Esophagus muscularis mucosa (tissue), 4 donors: ENCODE data around the gene TEX29. TPM values are rescaled to one million over a fixed set of nuclear protein-coding genes. Genes with fewer than 3 reads are reported as not detected.

Experiments used
- DNase-seq: peaks from one replicate; pipeline ENCODE4 v3.0.0-alpha.2; 2017; ENCODE audit errors: extremely low spot score
- H3K27ac ChIP-seq, 4 donors: fragments of 200-600 bp; sonication (generic); replicated peaks in 1 of 4; 1 replicate in 3 of 4; 2 replicates in 1 of 4; pipeline ENCODE4 v1.5.1; 2016 to 2019; ENCODE audit warnings: mild to moderate bottlenecking in 1 of 4
- H3K27me3 ChIP-seq, 4 donors: fragments of 200-600 bp; sonication (generic); one replicate each; pipeline versions ENCODE4 v1.5.1 to v1.6.0; 2016 to 2019
- H3K36me3 ChIP-seq, 4 donors: fragments of 200-600 bp; sonication (generic); one replicate each; pipeline ENCODE4 v1.5.1; 2016 to 2019
- H3K4me1 ChIP-seq, 4 donors: fragments of 200-600 bp; sonication (generic); one replicate each; pipeline ENCODE4 v1.5.1; 2016 to 2019
- H3K4me3 ChIP-seq, 4 donors: fragments of 200-600 bp; sonication (generic); 1 replicate in 2 of 4; 2 replicates in 2 of 4; pipeline ENCODE4 v1.5.1; 2016 to 2019; ENCODE audit warnings: mild to moderate bottlenecking in 4 of 4, moderate library complexity in 1 of 4
- H3K9me3 ChIP-seq, 4 donors: fragments of 200-600 bp; sonication (generic); 1 replicate in 3 of 4; 2 replicates in 1 of 4; pipeline ENCODE4 v1.5.1; 2016 to 2019
- CTCF ChIP-seq, 3 experiments: fragments of 200-600 bp in 2 of 3; fragments of 450-650 bp in 1 of 3; sonication (generic) in 2 of 3; IDR thresholded peaks; one replicate each; pipeline ENCODE4 v1.5.1; 2017 to 2019; ENCODE audit warnings: antibody characterized with exemption in 3 of 3, mild to moderate bottlenecking in 2 of 3, moderate library complexity in 1 of 3
- EP300 ChIP-seq: sonication (generic); formaldehyde crosslinking; IDR thresholded peaks from one replicate; pipeline ENCODE4 v1.6.1; 2017; ENCODE audit warnings: antibody characterized with exemption
- POLR2A ChIP-seq: fragments of 450-650 bp; IDR thresholded peaks from one replicate; pipeline ENCODE4 v1.6.1; 2017; ENCODE audit warnings: antibody characterized with exemption, moderate library complexity, mild to moderate bottlenecking, low read depth
- POLR2AphosphoS5 ChIP-seq, 2 donors: sonication (generic); formaldehyde crosslinking; IDR thresholded peaks; one replicate each; pipeline ENCODE4 v1.6.1; 2017; ENCODE audit warnings: antibody characterized with exemption in 2 of 2
- WGBS: methylation state at CpG from one replicate; pipeline ENCODE4 v1.1.5; 2018; 5-methylcytosine and 5-hydroxymethylcytosine counted together
- intact Hi-C: fragments of 100-400 bp; cut with DNase I; formaldehyde crosslinking; loops from one replicate; pipeline ENCODE4 v1.15.1; 2023
- total RNA-seq, 4 donors: library from RNA; depleted of rRNA; stranded (reverse); fragments of >200 nt; gene quantifications; one replicate each; pipeline versions ENCODE4 v1.1.0 to v1.2.1, GENCODE V29; 2016

Gene TEX29
- total RNA-seq, 4 donors from 2014 or later: 0.83 to 0.99 TPM; not detected in 2

- Histone ChIP-seq H3K4me1 (no peaks in the 10 kb centered on the region), H3K36me3 (no peaks in the 10 kb centered on the region), H3K4me3 (no peak overlapping the region), H3K27me3 (peaks cover 0 to 7% (median 0%) of the 10 kb centered on the region in 4 donors), H3K27ac (no peak overlapping the region), H3K9me3 (no peaks in the 10 kb centered on the region)
- no peak for TF ChIP-seq CTCF (IDR thresholded peaks at IDR 0.05)
- no peak for TF ChIP-seq EP300
- TF ChIP-seq POLR2A: no peak
- no peak for TF ChIP-seq POLR2AphosphoS5 (IDR thresholded peaks at IDR 0.05)
- 80% methylated on average over 25 of the region's 28 CpGs for WGBS
- intact Hi-C loops: no loop called here
- DNase-seq: no peak
Observed at GRCh38 chr13:111325146-111325890, 4.9 kb downstream of the TEX29 start.

- H3K27ac ChIP-seq: no peak overlapping the region
- H3K36me3 ChIP-seq: no peaks in the 10 kb centered on the region
- H3K4me1 ChIP-seq: no peaks in the 10 kb centered on the region
- H3K27me3 ChIP-seq: peaks cover 0 to 4% (median 0%) of the 10 kb centered on the region in 4 donors
- WGBS: 82% methylated on average over 32 of the region's 37 CpGs
- no peak overlapping the region for H3K4me3 ChIP-seq
- intact Hi-C loops: no loop called here
- TF ChIP-seq EP300: no peak
- TF ChIP-seq POLR2AphosphoS5 (IDR thresholded peaks at IDR 0.05): no peak
- TF ChIP-seq CTCF (IDR thresholded peaks at IDR 0.05): no peak
- TF ChIP-seq POLR2A: no peak
- no peak for DNase-seq
- H3K9me3 ChIP-seq: no peaks in the 10 kb centered on the region
Observed at GRCh38 chr13:111325941-111326620, 5.6 kb downstream of the TEX29 start.

GRCh38 chr13:111326621-111326965 lies 6.2 kb downstream of the TEX29 start:
- H3K4me1 ChIP-seq: no peaks in the 10 kb centered on the region
- no peak overlapping the region for H3K27ac ChIP-seq
- intact Hi-C loops: no loop called here
- TF ChIP-seq POLR2AphosphoS5 (IDR thresholded peaks at IDR 0.05) (no peak), EP300 (no peak), POLR2A (no peak), CTCF (IDR thresholded peaks at IDR 0.05) (no peak)
- no peak for DNase-seq
- WGBS: 89% methylated on average over 14 of the region's 15 CpGs
- H3K36me3 ChIP-seq: no peaks in the 10 kb centered on the region
- H3K27me3 ChIP-seq: peaks cover 0 to 4% (median 0%) of the 10 kb centered on the region in 4 donors
- no peak overlapping the region for H3K4me3 ChIP-seq
- no peaks in the 10 kb centered on the region for H3K9me3 ChIP-seq

GRCh38 chr13:111326981-111327642 lies 6.7 kb downstream of the TEX29 start:
- Histone ChIP-seq H3K4me1 (no peaks in the 10 kb centered on the region), H3K4me3 (no peak overlapping the region), H3K36me3 (no peaks in the 10 kb centered on the region), H3K9me3 (no peaks in the 10 kb centered on the region), H3K27me3 (peaks cover 0 to 4% (median 0%) of the 10 kb centered on the region in 4 donors), H3K27ac (no peak overlapping the region)
- no peak for TF ChIP-seq CTCF (IDR thresholded peaks at IDR 0.05)
- no peak for TF ChIP-seq EP300
- no peak for TF ChIP-seq POLR2A
- TF ChIP-seq POLR2AphosphoS5 (IDR thresholded peaks at IDR 0.05): no peak
- intact Hi-C loops: no loop called here
- no peak for DNase-seq
- 85% methylated on average over 8 of the region's 16 CpGs for WGBS
